Iris pigment epithelial cell (primary cell): ENCODE results near the gene UBA3.

Experiments
- DNase-seq: peaks from one replicate; pipeline ENCODE4 v3.0.0-alpha.2; 2011; ENCODE audit warnings: low read depth

UBA3 gene

DNA sequence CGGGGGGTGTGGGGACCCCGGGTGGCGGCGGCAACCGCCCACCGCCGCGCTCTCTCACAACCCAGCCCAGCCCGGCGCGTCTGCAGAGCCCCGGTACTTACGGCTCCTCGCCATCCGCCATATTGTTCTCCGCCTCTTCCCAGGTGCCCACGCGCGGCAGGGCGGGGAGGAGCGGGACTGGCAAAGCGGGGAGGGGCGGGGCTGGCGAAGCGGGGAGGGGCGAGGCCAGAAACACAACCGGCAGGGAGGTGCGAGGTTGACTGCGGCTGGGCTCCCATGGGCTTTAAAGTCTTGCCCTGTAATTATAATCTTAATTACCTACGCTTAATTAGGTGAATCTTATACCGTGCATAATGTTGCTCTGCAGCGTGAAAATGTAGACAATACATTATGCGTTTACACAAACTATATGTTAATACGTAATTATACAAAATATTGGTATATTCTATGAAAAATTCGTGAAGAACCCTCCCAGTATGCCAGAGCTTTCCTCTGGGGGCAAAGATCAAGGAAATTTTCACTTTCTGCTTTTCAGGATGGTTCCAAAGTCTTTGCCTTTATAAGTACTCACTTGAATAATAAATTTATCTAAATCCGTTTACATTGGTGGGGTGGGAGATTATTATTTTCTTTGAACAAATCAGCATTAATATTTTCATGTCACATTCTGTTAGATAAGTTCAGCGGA lies at the start of gene UBA3:
Gene UBA3, minus strand, starts transcription at position 133 of the 688 bp plus-strand sequence. Its CDS starts 12 bp downstream, at position 121.
- peak; percentile 90 for DNase-seq

GRCh38 chr3:69129531-69129930 lies 49.4 kb upstream of the UBA3 start:
- DNase-seq, result no peak

DNA sequence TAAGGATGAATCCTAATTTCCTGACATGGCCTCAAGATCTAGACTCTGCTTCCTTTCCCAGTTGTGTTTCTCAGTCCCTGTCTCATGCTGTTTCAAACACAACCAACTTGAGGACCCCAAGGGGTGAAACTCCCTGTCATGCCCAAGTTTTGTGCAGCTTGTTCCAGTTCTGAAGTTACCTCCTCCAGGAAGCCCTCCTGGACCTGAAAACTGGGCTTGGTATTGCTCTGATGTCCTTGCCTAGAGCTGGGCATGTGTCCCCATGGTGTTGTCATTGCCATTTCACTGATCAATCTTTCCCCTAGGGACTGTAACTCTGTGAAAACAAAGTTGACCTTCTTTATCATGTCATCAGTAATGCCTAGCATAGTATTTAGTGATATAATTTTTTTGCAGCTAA lies 48.3 kb upstream of the UBA3 start:
- no peak for DNase-seq

DNA sequence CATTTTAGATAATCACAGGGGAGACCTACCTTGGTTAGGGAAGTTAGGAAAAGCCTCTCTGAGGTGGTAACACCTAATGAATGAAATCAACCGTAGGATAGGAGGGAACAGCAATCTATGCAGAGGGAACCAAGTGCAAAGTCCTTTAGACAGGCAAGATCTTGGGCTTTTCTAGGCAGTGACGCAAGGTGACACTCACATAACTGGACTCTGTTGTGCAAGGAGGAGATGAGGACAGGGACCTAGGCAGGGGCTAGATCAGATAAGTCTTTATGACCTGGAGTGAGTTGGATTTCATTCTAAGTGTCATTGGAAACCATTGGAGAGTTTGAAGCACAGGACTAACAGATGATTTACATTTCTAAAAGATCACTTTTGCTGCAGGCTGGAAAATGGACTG lies 46.8 kb upstream of the UBA3 start:
- no peak for DNase-seq

DNA sequence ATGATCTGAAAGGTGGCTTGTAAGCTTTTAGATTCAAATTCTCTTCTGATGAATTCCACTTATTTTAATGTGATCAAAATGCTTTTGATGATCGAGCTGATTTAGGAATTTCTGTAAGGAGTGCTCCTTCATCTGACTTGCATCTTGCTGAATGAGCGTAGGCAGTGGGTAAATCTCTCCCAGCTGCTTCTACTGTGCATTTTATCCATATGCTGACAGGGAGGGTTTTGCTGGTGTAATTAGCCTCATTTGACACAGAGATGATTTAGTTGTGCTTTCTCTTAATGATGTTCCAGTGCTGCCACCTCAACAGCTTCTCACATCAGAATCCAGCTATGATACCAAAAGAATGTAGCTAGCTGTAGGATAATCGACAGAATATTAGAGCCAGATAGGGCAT lies 46.1 kb upstream of the UBA3 start:
- no peak for DNase-seq

- no peak for DNase-seq
These were observed 42.2 kb upstream of the UBA3 start, which contains the start of gene LMOD3 for GRCh38 chr3:69122403-69122802. Gene LMOD3, minus strand, starts transcription at chr3:69122595. Its CDS starts 209 bp downstream, at chr3:69122386.

DNA sequence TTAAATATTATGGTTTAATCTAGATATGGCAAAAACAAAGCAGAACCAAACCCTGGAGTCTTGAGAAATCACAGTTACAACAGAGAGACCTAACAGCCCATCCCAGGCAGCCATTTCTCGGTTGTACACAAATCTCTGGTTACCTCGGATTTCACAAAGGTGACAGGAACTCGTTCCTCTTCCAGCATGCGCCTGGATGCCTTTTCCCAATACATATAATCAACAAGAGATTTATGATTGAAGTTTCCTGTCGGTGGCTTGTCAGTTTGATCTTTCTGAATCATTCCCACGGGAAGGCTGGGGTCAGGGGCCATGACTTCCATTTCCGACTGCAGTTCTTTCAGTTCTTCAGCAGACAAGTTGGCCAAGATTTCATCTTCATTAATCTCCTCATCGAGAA lies 41.8 kb upstream of the UBA3 start:
- no peak for DNase-seq

DNA sequence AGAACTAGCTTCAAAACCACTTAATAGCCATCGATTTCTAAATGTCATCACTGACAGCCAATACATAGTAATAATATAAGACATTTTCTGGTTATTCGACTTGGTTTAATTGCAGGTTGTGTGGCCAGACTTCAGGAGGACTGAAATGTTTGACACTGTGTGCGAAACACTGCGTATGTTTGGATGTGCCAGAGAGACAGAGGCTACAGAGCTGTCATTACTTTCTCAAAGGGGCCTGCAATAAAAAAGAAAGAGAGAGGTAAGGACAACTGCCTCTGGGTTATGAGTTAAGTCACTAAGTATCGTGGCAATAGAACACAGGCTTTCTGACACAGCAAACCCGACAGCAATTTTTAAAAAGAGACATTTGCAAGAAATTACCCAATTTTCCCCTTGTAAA lies 41.3 kb upstream of the UBA3 start:
- DNase-seq, result no peak

GRCh38 chr3:69120879-69121464 lies 40.8 kb upstream of the UBA3 start:
- peak; percentile 79 for DNase-seq

DNA sequence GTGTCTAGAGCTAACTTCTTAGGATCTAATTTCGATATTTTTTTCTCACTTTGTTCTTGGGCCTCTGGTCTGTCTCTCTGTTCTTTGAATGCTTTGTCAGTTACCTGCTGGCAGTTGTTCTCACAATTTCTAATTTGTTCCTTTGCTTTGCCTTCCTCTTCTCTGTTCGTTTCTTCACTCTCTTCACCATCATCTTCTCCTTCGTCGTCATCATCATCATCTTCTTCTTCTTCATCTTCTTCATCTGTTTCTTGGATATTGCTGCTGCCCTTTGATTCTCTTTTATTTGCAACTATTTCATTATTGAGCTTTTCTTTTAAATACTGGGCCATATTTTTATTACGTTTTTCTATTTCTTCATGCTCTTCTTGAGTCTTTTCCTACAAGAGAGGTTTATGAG lies 39.5 kb upstream of the UBA3 start:
- no peak for DNase-seq

- DNase-seq, result no peak
These were observed 39.0 kb upstream of the UBA3 start for GRCh38 chr3:69119138-69119537.

- DNase-seq, result no peak
These were observed 38.4 kb upstream of the UBA3 start for GRCh38 chr3:69118555-69118954.

DNA sequence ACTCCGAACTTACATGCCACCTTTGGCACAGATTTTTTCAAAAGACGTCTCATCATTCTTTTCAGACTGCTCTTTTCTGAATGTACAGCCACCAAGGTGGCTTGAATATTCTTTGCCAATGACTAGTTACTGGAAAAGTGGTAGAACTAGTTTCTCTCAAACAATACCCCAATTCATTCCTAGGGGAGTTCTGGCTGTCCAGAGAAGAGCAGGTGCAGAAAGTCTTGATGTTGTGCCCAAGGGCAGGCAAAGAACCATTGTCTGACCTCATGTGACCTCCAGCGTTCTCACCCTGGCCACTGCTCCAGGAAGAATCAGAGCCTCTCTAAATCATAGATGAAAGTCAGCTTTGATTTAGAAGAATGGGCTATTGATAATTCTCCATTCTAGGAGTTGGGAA lies 36.7 kb upstream of the UBA3 start:
- no peak for DNase-seq

GRCh38 chr3:69116162-69116561 lies 36.0 kb upstream of the UBA3 start:
- DNase-seq, result no peak

DNA sequence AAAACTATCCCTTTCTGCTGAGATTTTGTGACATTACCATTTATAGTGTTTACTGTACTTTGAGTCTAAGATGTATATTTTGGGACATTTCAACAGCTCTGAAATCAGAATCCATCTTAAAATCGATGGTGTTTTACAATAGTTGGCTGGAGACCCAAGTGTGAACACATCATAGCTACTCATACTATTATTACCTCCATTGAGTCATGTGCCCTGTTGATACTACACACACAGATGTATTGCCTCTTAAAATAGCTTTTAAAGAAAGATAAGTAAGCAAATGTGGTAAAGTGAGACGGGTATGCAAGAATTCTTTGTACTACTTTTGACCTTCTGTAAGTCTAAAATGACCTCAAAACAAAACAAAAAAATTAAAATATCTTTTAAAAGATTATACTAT lies 35.6 kb upstream of the UBA3 start:
- DNase-seq, result peak; percentile 44

- DNase-seq, result no peak
These were observed 33.4 kb upstream of the UBA3 start for GRCh38 chr3:69113536-69113935.

- no peak for DNase-seq
These were observed 30.9 kb upstream of the UBA3 start for GRCh38 chr3:69110941-69111546.

- no peak for DNase-seq
These were observed 28.6 kb upstream of the UBA3 start for GRCh38 chr3:69108811-69109210.

DNA sequence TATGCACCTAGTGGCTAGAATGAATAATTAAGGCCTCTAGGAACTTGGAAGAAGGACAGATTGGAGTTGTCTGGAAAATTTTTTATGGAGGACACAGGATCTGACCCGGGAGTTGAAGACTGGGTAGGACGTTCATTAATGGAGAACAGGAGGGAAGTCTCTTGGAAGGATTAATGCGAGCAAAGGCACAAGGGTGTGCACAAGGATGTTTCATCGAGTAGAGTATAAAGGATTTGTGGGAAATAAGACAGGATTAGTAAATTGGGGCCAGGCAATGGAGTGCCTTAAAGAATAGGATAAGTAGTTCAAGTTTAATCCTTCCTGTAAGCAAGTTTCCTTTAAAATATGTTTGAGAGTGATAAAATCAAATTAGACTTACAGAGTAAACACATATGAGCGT lies 27.7 kb upstream of the UBA3 start:
- no peak for DNase-seq

DNA sequence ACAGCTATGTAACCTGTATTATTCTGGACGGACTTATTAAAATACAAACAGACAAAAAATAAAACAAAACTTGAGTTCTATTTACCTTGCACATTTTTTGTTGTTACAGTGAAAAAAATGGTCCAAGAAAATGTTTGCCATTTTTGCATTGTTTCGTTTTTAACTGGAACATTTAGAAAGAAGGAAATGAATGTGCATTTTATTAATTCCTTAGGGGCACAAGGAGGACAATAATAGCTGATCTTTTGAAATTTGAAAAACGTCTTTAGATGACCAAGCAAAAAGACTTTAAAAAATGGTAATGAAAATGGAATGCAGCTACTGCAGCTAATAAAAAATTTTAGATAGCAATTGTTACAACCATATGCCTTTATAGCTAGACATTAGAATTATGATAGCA lies 25.2 kb upstream of the UBA3 start:
- no peak for DNase-seq

DNA sequence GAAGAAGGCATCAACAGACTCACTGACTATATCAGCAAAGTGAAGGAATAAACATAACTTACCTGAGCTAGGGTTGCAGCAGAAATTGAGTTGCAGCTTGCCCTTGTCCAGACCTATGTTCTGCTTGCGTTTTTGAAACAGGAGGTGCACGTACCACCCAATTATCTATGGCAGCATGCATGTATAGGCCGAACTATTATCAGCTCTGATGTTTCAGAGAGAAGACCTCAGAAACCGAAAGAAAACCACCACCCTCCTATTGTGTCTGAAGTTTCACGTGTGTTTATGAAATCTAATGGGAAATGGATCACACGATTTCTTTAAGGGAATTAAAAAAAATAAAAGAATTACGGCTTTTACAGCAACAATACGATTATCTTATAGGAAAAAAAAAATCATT lies 24.4 kb upstream of the UBA3 start:
- DNase-seq, result no peak

- DNase-seq, result no peak
These were observed 23.0 kb upstream of the UBA3 start for GRCh38 chr3:69103123-69103522.

DNA sequence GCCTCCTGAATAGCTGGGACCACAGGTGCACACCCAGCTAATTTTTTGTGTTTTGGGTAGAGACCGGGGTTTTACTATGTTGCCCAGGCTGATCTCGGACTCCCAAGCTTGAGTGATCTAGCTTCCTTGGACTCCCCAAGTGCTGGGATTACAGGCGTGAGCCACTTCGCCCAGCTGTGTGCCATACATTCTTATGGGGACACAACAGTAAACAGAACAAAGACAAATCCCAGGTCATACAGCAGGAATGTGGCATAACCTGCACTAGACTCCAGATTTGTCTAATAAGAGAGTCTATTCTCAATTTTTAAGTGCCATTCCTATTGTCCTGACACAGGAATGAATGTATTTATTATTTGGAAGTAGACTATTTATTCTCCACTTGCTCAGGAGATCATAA lies 22.2 kb upstream of the UBA3 start:
- no peak for DNase-seq

GRCh38 chr3:69099576-69099975 lies 19.4 kb upstream of the UBA3 start:
- no peak for DNase-seq
